Measurements from ENCODE around the gene USE1. TPM values are rescaled to one million over a fixed set of nuclear protein-coding genes. Genes with fewer than 3 reads are reported as not detected.

Gene USE1
- total RNA-seq, 4 donors from 2014 or later, result 11.3 to 24.0 (median 17.9) TPM

DNA sequence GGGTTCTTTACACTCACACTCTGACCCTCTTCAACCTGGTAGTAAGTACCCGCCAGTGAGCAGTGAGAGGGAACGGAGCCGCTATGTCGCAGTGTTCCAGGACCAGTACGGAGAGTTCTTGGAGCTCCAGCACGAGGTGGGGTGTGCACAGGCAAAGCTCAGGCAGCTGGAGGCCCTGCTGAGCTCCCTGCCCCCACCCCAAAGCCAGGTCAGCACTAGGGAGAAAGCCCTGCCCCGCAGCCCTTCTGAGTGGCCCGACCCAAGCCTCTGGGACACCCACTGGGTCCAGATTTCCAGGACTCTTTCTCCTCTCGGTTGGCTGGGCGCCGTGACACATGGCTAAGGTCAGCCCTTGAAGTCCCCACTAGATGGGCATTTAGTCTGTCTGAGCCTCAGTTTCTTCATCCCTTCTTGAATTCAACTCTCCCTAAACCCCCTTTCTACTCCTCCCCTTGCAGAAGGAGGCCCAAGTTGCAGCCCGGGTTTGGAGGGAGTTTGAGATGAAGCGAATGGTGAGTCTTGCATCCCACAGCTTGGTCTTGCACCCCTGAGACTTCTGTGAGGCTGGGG lies 12.7 kb downstream of the USE1 start:
- Histone ChIP-seq H3K36me3 (peaks cover 0 to 51% of the 10 kb centered on the region in 2 donors), H3K4me1 (peaks cover 0 to 29% (median 10%) of the 10 kb centered on the region in 3 donors), H3K4me3 (peak overlapping the region in 1 of 2 donors; percentile 79), H3K27ac (peak overlapping the region in 3 of 4 donors; percentile 27 to 93 (median 54)), H3K9me3 (no peaks in the 10 kb centered on the region), H3K27me3 (no peaks in the 10 kb centered on the region)
- TF ChIP-seq EP300 (IDR thresholded peaks at IDR 0.05) (no peak), POLR2AphosphoS5 (IDR thresholded peaks at IDR 0.05) (no peak), POLR2A (IDR thresholded peaks at IDR 0.05) (no peak)
- TF ChIP-seq, protein P1, sequence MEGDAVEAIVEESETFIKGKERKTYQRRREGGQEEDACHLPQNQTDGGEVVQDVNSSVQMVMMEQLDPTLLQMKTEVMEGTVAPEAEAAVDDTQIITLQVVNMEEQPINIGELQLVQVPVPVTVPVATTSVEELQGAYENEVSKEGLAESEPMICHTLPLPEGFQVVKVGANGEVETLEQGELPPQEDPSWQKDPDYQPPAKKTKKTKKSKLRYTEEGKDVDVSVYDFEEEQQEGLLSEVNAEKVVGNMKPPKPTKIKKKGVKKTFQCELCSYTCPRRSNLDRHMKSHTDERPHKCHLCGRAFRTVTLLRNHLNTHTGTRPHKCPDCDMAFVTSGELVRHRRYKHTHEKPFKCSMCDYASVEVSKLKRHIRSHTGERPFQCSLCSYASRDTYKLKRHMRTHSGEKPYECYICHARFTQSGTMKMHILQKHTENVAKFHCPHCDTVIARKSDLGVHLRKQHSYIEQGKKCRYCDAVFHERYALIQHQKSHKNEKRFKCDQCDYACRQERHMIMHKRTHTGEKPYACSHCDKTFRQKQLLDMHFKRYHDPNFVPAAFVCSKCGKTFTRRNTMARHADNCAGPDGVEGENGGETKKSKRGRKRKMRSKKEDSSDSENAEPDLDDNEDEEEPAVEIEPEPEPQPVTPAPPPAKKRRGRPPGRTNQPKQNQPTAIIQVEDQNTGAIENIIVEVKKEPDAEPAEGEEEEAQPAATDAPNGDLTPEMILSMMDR (IDR thresholded peaks at IDR 0.05), result no peak
- 61% methylated on average over 3 of the region's 13 CpGs; no CpG with 5 or more reads in 1 of the 2 donors for WGBS, 2 donors (ENCODE audit: low coverage in 1 of 2)
- no peak for ATAC-seq

DNA sequence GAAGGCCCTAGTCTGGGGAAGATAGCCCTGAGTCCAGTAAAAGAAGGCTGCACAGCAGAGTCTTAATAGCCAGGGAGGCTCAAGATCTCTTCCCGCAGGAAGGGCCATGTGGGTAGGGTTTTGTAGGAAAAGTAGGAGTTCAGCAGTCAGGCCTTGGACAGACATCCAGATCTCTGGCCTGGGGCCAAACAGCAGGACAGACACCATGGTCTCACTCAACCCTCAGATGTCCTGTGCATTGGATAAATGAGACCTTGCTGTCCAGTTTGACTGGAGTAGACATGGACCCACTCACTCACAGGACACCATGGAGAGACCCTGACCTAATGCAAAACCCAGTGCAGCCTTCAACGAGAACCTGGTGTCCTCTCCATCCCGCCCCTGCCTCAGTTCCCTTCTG lies 14.7 kb downstream of the USE1 start:
- Histone ChIP-seq H3K27ac (no peak overlapping the region), H3K4me1 (peaks cover 0 to 37% (median 10%) of the 10 kb centered on the region in 3 donors), H3K36me3 (peaks cover 0 to 62% of the 10 kb centered on the region in 2 donors), H3K9me3 (no peaks in the 10 kb centered on the region), H3K4me3 (no peak overlapping the region), H3K27me3 (no peaks in the 10 kb centered on the region)
- ATAC-seq, result no peak
- TF ChIP-seq POLR2AphosphoS5 (IDR thresholded peaks at IDR 0.05) (no peak), EP300 (IDR thresholded peaks at IDR 0.05) (no peak), POLR2A (IDR thresholded peaks at IDR 0.05) (no peak)
- TF ChIP-seq, protein P1 (IDR thresholded peaks at IDR 0.05), result no peak
- WGBS, 2 donors (ENCODE audit: low coverage in 1 of 2), result 92 to 100% methylated on average over 1 to 2 of the region's 3 CpGs

DNA sequence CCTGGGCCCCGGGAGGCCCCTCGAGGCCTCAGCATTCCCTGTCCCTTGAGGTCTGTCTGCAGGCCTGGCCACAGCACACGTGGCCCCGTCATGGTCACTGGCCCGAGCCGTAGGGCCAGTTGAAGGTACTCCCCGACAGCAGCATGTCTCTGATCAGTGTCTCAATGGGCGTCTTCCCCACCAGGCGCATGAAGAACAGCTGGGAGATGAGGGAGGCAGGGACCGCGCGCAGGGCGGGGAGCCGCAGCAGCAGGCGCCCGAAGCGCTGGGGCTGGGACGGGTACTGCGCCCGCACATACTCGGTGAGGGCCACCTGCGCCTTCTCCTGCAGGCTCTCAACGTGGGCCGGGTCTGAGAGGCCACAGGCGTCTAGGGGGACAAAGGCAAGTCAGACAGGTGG lies 17.1 kb downstream of the USE1 start:
- Histone ChIP-seq H3K27ac (no peak overlapping the region), H3K9me3 (no peaks in the 10 kb centered on the region), H3K4me3 (no peak overlapping the region), H3K4me1 (peaks cover 0 to 46% (median 12%) of the 10 kb centered on the region in 3 donors), H3K27me3 (no peaks in the 10 kb centered on the region), H3K36me3 (peaks cover 0 to 62% of the 10 kb centered on the region in 2 donors)
- 62 to 70% methylated on average over 2 to 7 of the region's 25 CpGs for WGBS, 2 donors (ENCODE audit: low coverage in 1 of 2)
- no peak for ATAC-seq
- TF ChIP-seq POLR2A (IDR thresholded peaks at IDR 0.05) (no peak), EP300 (IDR thresholded peaks at IDR 0.05) (no peak), POLR2AphosphoS5 (IDR thresholded peaks at IDR 0.05) (no peak)
- TF ChIP-seq, protein P1 (IDR thresholded peaks at IDR 0.05), result no peak

DNA sequence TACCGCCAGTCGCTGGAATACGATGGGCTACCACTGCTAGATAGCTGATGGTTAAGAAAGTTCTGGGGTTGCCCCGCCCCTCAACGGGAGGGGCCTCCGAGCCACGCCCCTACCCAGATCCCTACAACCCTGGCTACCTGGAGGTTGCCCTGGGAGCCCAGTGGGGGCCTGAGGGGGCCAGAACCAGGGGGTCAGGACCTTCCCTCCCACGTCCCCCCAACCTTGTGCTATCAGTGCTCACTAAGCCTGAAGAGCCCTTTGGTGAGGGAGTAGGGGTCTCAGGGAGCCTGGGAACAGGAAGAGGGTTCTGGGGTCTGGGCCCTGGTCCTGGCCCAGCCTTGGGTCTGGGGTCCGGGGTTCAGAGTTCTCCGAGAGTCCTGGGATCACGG lies 19.7 kb downstream of the USE1 start:
- peak overlapping the region; percentile 35 to 63 for H3K4me3 ChIP-seq
- TF ChIP-seq POLR2A (IDR thresholded peaks at IDR 0.05), result no peak
- TF ChIP-seq, protein P1 (IDR thresholded peaks at IDR 0.05), result no peak
- H3K4me1 ChIP-seq, result peaks cover 0 to 37% (median 12%) of the 10 kb centered on the region in 3 donors
- no peaks in the 10 kb centered on the region for H3K9me3 ChIP-seq
- H3K36me3 ChIP-seq, result peaks cover 0 to 67% of the 10 kb centered on the region in 2 donors
- no peaks in the 10 kb centered on the region for H3K27me3 ChIP-seq
- WGBS, 2 donors (ENCODE audit: low coverage in 1 of 2), result 30 to 35% methylated on average over 3 to 8 of the region's 11 CpGs
- peak overlapping the region; percentile 12 to 87 (median 82) for H3K27ac ChIP-seq
- peak; percentile 61 for ATAC-seq

DNA sequence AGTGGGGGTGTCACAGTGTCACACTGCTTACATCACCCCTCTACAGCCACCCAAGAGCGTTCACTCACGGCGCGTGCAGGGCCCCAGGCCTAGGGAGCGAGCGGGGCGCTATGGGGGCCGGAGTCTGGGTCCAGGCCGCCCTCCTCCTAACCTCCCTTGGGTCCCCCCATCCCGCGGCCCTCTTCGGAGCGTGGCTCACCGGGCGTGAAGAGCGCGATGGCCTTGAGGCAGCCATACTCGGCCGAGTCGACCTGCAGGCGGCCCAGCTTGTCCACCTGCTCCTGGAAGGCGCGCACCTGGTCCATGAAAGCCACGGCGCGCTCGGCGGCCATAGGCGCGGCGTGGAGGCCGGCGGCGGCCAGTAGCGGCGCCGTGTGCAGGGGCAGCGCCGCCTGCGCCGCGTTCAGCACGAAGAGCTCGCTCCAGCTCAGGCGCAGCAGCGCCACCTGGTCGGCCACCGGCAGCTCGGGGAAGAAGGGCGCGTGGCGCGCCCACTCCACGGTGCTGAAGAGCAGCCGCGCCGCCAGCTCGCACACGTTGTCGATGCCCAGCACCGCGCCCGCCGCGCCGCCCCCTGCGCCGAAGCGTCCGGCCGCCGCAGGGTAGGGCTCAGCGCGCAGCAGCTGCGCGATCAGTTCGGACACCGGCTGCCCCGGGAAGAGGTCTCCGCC lies 20.3 kb downstream of the USE1 start:
- ATAC-seq, result peak; percentile 89
- Histone ChIP-seq H3K9me3 (no peaks in the 10 kb centered on the region), H3K36me3 (peaks cover 0 to 67% of the 10 kb centered on the region in 2 donors), H3K27me3 (no peaks in the 10 kb centered on the region), H3K27ac (peak overlapping the region; percentile 12 to 87 (median 82)), H3K4me3 (peak overlapping the region; percentile 35 to 63), H3K4me1 (peaks cover 0 to 37% (median 12%) of the 10 kb centered on the region in 3 donors)
- TF ChIP-seq POLR2AphosphoS5 (IDR thresholded peaks at IDR 0.05), result no peak
- TF ChIP-seq, protein P1 (IDR thresholded peaks at IDR 0.05), result peak in 3 of 4 experiments; percentile 60 to 84 (median 63)
- TF ChIP-seq EP300 (IDR thresholded peaks at IDR 0.05), result no peak
- no peak for TF ChIP-seq POLR2A (IDR thresholded peaks at IDR 0.05)
- WGBS, 2 donors (ENCODE audit: low coverage in 1 of 2), result no CpG with 5 or more reads among the region's 80 CpGs
